PC-3 (cell line): Measurements from ENCODE around the gene ZMYND10.

Source experiments
- EZH2 ChIP-seq: fragments of 300-600 bp; sonication (generic); IDR thresholded peaks from one replicate; pipeline ENCODE4 v1.6.1; 2017; ENCODE audit warnings: antibody characterized with exemption, mild to moderate bottlenecking, low read length; ENCODE audit not compliant: unreplicated experiment
- TF ChIP-seq, protein P1 (sequence below): fragments of 300-600 bp; sonication (generic); conservative IDR thresholded peaks from 2 replicates; pipeline ENCODE4 v1.5.1; 2017; ENCODE audit warnings: antibody characterized with exemption, low read depth, mild to moderate bottlenecking, low read length

DNA sequence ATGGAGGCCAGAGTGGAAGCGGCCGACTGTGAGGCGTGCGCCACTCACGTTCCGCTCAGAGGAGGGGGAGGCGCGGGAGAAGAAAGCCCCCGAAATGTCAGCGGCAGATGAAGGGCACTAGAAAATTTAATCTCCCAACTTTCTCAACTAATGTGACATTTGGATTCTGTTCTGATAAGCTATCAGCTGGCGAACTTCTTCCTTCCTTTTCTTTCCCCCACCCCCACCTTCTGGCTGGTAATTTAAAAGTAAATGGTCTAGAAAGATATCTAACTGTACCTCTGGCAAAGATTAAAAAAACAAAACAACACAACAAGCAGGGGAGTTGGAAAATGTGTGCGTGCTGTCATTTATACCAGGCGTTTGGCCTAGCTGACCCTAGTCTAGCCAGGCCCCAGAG lies 40.2 kb upstream of the ZMYND10 start:
- TF ChIP-seq, protein P1, sequence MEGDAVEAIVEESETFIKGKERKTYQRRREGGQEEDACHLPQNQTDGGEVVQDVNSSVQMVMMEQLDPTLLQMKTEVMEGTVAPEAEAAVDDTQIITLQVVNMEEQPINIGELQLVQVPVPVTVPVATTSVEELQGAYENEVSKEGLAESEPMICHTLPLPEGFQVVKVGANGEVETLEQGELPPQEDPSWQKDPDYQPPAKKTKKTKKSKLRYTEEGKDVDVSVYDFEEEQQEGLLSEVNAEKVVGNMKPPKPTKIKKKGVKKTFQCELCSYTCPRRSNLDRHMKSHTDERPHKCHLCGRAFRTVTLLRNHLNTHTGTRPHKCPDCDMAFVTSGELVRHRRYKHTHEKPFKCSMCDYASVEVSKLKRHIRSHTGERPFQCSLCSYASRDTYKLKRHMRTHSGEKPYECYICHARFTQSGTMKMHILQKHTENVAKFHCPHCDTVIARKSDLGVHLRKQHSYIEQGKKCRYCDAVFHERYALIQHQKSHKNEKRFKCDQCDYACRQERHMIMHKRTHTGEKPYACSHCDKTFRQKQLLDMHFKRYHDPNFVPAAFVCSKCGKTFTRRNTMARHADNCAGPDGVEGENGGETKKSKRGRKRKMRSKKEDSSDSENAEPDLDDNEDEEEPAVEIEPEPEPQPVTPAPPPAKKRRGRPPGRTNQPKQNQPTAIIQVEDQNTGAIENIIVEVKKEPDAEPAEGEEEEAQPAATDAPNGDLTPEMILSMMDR: no peak
- TF ChIP-seq EZH2: no peak
